GM19452 (cell line): ENCODE measurements around the gene ANTXRL.
"Not testable (repeated sequence)": the region's sequence is repeated elsewhere in the genome, so short reads cannot be mapped to it uniquely, and the experiment has no call there.

Source experiments
- ATAC-seq: cut with Tn5 transposase; IDR thresholded peaks from one replicate; pipeline ENCODE4 v1.9.1; 2021; ENCODE audit not compliant: unreplicated experiment

Gene ANTXRL

GRCh38 chr10:46293832-46294640 is 7.2 kb downstream of the ANTXRL start:
- no peak for ATAC-seq

GRCh38 chr10:46294641-46295220 is 7.9 kb downstream of the ANTXRL start:
- no peak for ATAC-seq

- not testable (repeated sequence) for ATAC-seq
Measured at GRCh38 chr10:46295350-46296010, 8.7 kb downstream of the ANTXRL start.

GRCh38 chr10:46296086-46296485 is 9.3 kb downstream of the ANTXRL start:
- ATAC-seq = not testable (repeated sequence)

GRCh38 chr10:46296641-46297141 is 9.9 kb downstream of the ANTXRL start:
- ATAC-seq = no peak

GRCh38 chr10:46297406-46298204 is 10.8 kb downstream of the ANTXRL start:
- ATAC-seq = no peak

GRCh38 chr10:46298477-46299285 is 11.9 kb downstream of the ANTXRL start:
- no peak for ATAC-seq

GRCh38 chr10:46299286-46299535 is 12.4 kb downstream of the ANTXRL start:
- no peak for ATAC-seq

GRCh38 chr10:46299536-46300369 is 13.0 kb downstream of the ANTXRL start:
- no peak for ATAC-seq

- ATAC-seq = not testable (repeated sequence)
Measured at GRCh38 chr10:46300370-46300711, 13.5 kb downstream of the ANTXRL start.

GRCh38 chr10:46301056-46301645 is 14.4 kb downstream of the ANTXRL start:
- ATAC-seq = no peak

GRCh38 chr10:46301721-46302479 is 15.1 kb downstream of the ANTXRL start:
- no peak for ATAC-seq

GRCh38 chr10:46302765-46303352 is 16.1 kb downstream of the ANTXRL start:
- ATAC-seq = not testable (repeated sequence)

- ATAC-seq = no peak
Measured at GRCh38 chr10:46304062-46304461, 17.3 kb downstream of the ANTXRL start.

- not testable (repeated sequence) for ATAC-seq
Measured at GRCh38 chr10:46304671-46305070, 17.9 kb downstream of the ANTXRL start.

- ATAC-seq = no peak
Measured at GRCh38 chr10:46305079-46305818, 18.5 kb downstream of the ANTXRL start.

GRCh38 chr10:46305986-46306385 is 19.2 kb downstream of the ANTXRL start:
- no peak for ATAC-seq
